GM12878 (cell line): Measurements from ENCODE around the gene ZNF43. TPM values are rescaled to one million over a fixed set of nuclear protein-coding genes. Genes with fewer than 3 reads are reported as not detected.

Experiments
- ATAC-seq: fragments of 200-7000 bp; cut with Tn5 transposase; 3 replicates; pipeline ENCODE4 v1.9.1; 2020; ENCODE audit warnings: mild to moderate bottlenecking, moderate library complexity
- BruUV-seq: library from RNA; stranded (reverse); fragments of 400-500 nt; replicated peaks from 2 replicates; lab custom pipeline; 2021; lab: Mats Ljungman, UMichigan
- CTCF ChIA-PET: fragments of 300-600 bp; sonication (Branson Sonifier 250); formaldehyde crosslinking; extraction: SDS; loops from one replicate; lab custom pipeline; 2021; ENCODE audit warnings: inconsistent platforms; lab: Yijun Ruan, JAX
- POLR2A ChIA-PET: fragments of 350-600 bp; formaldehyde crosslinking; extraction: SDS; loops from one replicate; lab custom pipeline; 2021; ENCODE audit warnings: inconsistent platforms; lab: Charles Lee
- RAD21 ChIA-PET: fragments of 300-600 bp; sonication (Branson Sonifier 250); formaldehyde crosslinking; loops from one replicate; lab custom pipeline; 2023; ENCODE audit warnings: antibody characterized with exemption; ENCODE audit not compliant: unreplicated experiment; lab: Charles Lee
- SMC1A ChIA-PET: fragments of 300-600 bp; sonication (Branson Sonifier 250); formaldehyde crosslinking; loops from one replicate; lab custom pipeline; 2023; ENCODE audit not compliant: unreplicated experiment, uncharacterized antibody; lab: Charles Lee
- DNase-seq: peaks from one replicate; pipeline ENCODE4 v3.0.0-alpha.2; 2011; ENCODE audit warnings: low read depth, low spot score
- FAIRE-seq: peaks from 3 replicates; lab custom pipeline; 2011; peaks lifted over from hg19 to GRCh38; lab: Jason Lieb, UNC
- H2AFZ ChIP-seq: 2 replicates; pipeline ENCODE4 v1.6.0; 2011; ENCODE audit warnings: low read depth, low read length, control low read depth; ENCODE audit not compliant: control insufficient read depth
- H3K27ac ChIP-seq: 2 replicates; pipeline ENCODE4 v1.5.1; 2011; ENCODE audit warnings: control low read depth; ENCODE audit not compliant: control insufficient read depth, insufficient read depth
- H3K27me3 ChIP-seq, 2 experiments: replicated peaks in 1 of 2; 2 replicates each; pipeline versions ENCODE4 v1.6.0 to v1.6.1; 2011; ENCODE audit warnings: low read length in 1 of 2; ENCODE audit not compliant: control insufficient read depth in 2 of 2, insufficient read depth in 2 of 2
- H3K36me3 ChIP-seq, 2 experiments: 2 replicates each; pipeline ENCODE4 v1.5.1; 2011; ENCODE audit warnings: low read length in 1 of 2; ENCODE audit not compliant: control insufficient read depth in 2 of 2, insufficient read depth in 2 of 2
- H3K4me1 ChIP-seq: 2 replicates; pipeline ENCODE4 v1.6.1; 2011; ENCODE audit warnings: mild to moderate bottlenecking, low read length, moderate library complexity, mixed read lengths; ENCODE audit not compliant: control insufficient read depth, insufficient read depth
- H3K4me2 ChIP-seq: 2 replicates; pipeline ENCODE4 v1.6.0; 2011; ENCODE audit warnings: control low read depth; ENCODE audit not compliant: control insufficient read depth, insufficient read depth
- H3K4me3 ChIP-seq: fragments of 200-600 bp; sonication (generic); 2 replicates; pipeline ENCODE4 v1.5.1; 2016
- H3K79me2 ChIP-seq: 2 replicates; pipeline ENCODE4 v1.6.0; 2011; ENCODE audit warnings: low read length; ENCODE audit not compliant: control insufficient read depth, insufficient read depth
- H3K9ac ChIP-seq: 2 replicates; pipeline ENCODE4 v1.8.0; 2011; ENCODE audit warnings: low read length, control low read depth, mixed read lengths; ENCODE audit not compliant: control insufficient read depth, insufficient read depth
- H3K9me3 ChIP-seq: replicated peaks from 3 replicates; pipeline ENCODE4 v1.5.1; 2011; ENCODE audit warnings: mild to moderate bottlenecking, low read length; ENCODE audit not compliant: control insufficient read depth, insufficient read depth
- H4K20me1 ChIP-seq: 2 replicates; pipeline ENCODE4 v1.6.0; 2011; ENCODE audit not compliant: control insufficient read depth, insufficient read depth
- ATF3 ChIP-seq: IDR thresholded peaks from 2 replicates; pipeline ENCODE4 v1.6.1; 2011; ENCODE audit warnings: low read depth, mild to moderate bottlenecking, low read length, moderate library complexity, borderline replicate concordance; ENCODE audit errors: extremely low read depth
- RFX5 ChIP-seq: IDR thresholded peaks from 2 replicates; pipeline ENCODE4 v1.6.1; 2011; ENCODE audit warnings: low read depth, low read length, improper control_type of control experiment
- ZBTB11 ChIP-seq: fragments of 450-650 bp; formaldehyde crosslinking; IDR thresholded peaks from 2 replicates; pipeline ENCODE4 v1.5.0; 2022; ENCODE audit warnings: mild to moderate bottlenecking, missing genetic modification characterization
- ZZZ3 ChIP-seq: IDR thresholded peaks from 2 replicates; pipeline ENCODE4 v1.6.1; 2011; ENCODE audit warnings: low read depth; ENCODE audit not compliant: control insufficient read depth, insufficient read length
- WGBS: methylation state at CpG from one replicate; pipeline ENCODE4 v1.1.6; 2016; ENCODE audit warnings: low lambda C conversion rate; ENCODE audit not compliant: insufficient replicate concordance, insufficient coverage; ENCODE audit errors: missing lambda C conversion rate; 5-methylcytosine and 5-hydroxymethylcytosine counted together
- in situ Hi-C: fragments of 300-500 bp; cut with MboI; formaldehyde crosslinking; loops from 9 replicates; pipeline ENCODE4 v1.14.3; 2018; ENCODE audit warnings: mixed read lengths
- intact Hi-C: fragments of 100-400 bp; cut with micrococcal nuclease; formaldehyde crosslinking; loops from one replicate; pipeline ENCODE4 v1.14.2; 2022; ENCODE audit not compliant: unreplicated experiment
- polyA plus RNA-seq, 11 experiments: library from polyadenylated mRNA; depleted of rRNA in 4 of 11; unstranded in 6 of 11; stranded (reverse) in 5 of 11; fragments of >200 nt; fragmentation: Nextera tagmentation in 4 of 11; fragmentation: Illumina TruSeq in 1 of 11; extraction: Ambion mirVana in 4 of 11; extraction: Trizol in 1 of 11; gene quantifications; 1 replicate in 1 of 11; 2 replicates in 10 of 11; pipeline versions ENCODE4 v1.2.1 to v1.2.3, GENCODE V29; 2011 to 2016; ENCODE audit warnings: inconsistent platforms in 2 of 11, missing spikeins in 2 of 11, low read depth in 1 of 11
- total RNA-seq, 4 experiments: library from RNA; depleted of rRNA in 3 of 4; stranded (reverse); fragments of >200 nt in 3 of 4; fragmentation: Illumina TruSeq in 1 of 4; extraction: Trizol in 1 of 4; gene quantifications; 2 replicates each; pipeline versions ENCODE4 v1.2.1 to v1.2.3, GENCODE V29; 2013 to 2021

ZNF43 gene
- total and polyA plus RNA-seq, 10 of the 15 experiments (the other 5 are each of a cell fraction or from before 2014, with no cell fraction given): 0.07 to 1.0 (median 0.38) TPM

- CTCF ChIA-PET: interaction anchor here (0.6 to 0.7 kb wide), 2 partner anchors 181 to 188 kb away, joined by 3 read pairs; no protein-coding TSS in a partner anchor
Measured at GRCh38 chr19:21835429-21835809, 563 bp downstream of the ZNF43 start.

More at GRCh38 chr19:21835429-21835809, 563 bp downstream of the ZNF43 start:
- RAD21 ChIA-PET: no interaction called here
- H3K4me2 ChIP-seq: 0 out of 2 replicates have a peak overlapping the region, but pooled peaks have one; percentile 48
- DNase-seq (no peak), FAIRE-seq (no peak), ATAC-seq (no peak)
- H3K4me1 ChIP-seq: no peaks in the 10 kb centered on the region
- no peaks in the 10 kb centered on the region for H3K27me3 ChIP-seq
- H2AFZ ChIP-seq: peak overlapping the region; percentile 60; the same call in 1 of the 2 replicates
- SMC1A ChIA-PET: no interaction called here
- intact Hi-C loops: no loop called here
- no peaks in the 10 kb centered on the region for H3K79me2 ChIP-seq
- peak overlapping the region; percentile 44; the same call in 1 of the 2 replicates for H3K27ac ChIP-seq
- POLR2A ChIA-PET: no interaction called here
- peaks cover 2% of the 10 kb centered on the region; the same call in 1 of the 3 replicates for H3K9me3 ChIP-seq
- H3K36me3 ChIP-seq: no peaks in the 10 kb centered on the region
- in situ Hi-C loops: no loop called here
- 9% methylated on average over 21 of the region's 23 CpGs for WGBS
- peak overlapping the region; percentile 44; the same call in 1 of the 2 replicates for H3K9ac ChIP-seq
- TF ChIP-seq ZZZ3: no peak
- TF ChIP-seq RFX5: no peak
- TF ChIP-seq ZBTB11: no peak
- no peak for TF ChIP-seq ATF3
- no TSS peak for BruUV-seq
- H3K4me3 ChIP-seq: peak overlapping the region; percentile 49
- no peaks in the 10 kb centered on the region for H4K20me1 ChIP-seq
